GM21447 (cell line): ENCODE measurements around the gene TMTC4.
"Not testable (repeated sequence)": the region's sequence is repeated elsewhere in the genome, so short reads cannot be mapped to it uniquely, and the experiment has no call there.

Source experiments
- ATAC-seq: cut with Tn5 transposase; IDR thresholded peaks from one replicate; pipeline ENCODE4 v1.9.1; 2021; ENCODE audit not compliant: unreplicated experiment

TMTC4 gene

DNA sequence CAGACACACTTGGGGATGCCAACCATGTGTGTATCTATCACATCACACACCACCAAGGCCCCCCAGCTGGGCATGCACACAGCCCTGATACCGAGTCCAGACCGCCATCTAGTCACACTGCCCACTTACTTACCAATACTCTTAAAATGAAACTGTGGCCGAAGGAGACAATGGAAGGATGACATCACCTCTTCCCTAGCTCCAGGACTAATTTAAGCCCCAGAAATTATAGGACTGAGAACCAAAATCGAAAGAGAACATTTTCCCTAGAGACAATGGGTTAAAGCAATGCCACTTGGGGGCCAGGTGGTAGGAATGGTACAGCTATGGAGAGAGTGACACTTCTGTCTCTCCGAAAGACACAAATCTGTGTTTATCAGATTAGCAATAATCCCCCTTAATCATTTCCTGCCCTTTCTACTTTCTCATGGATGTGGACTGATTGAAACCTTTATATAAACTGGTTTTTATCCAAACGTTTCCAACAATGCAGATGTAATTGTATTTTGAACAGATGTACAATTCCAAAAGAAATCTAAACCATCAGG lies 85.3 kb downstream of the TMTC4 start:
- ATAC-seq: no peak

DNA sequence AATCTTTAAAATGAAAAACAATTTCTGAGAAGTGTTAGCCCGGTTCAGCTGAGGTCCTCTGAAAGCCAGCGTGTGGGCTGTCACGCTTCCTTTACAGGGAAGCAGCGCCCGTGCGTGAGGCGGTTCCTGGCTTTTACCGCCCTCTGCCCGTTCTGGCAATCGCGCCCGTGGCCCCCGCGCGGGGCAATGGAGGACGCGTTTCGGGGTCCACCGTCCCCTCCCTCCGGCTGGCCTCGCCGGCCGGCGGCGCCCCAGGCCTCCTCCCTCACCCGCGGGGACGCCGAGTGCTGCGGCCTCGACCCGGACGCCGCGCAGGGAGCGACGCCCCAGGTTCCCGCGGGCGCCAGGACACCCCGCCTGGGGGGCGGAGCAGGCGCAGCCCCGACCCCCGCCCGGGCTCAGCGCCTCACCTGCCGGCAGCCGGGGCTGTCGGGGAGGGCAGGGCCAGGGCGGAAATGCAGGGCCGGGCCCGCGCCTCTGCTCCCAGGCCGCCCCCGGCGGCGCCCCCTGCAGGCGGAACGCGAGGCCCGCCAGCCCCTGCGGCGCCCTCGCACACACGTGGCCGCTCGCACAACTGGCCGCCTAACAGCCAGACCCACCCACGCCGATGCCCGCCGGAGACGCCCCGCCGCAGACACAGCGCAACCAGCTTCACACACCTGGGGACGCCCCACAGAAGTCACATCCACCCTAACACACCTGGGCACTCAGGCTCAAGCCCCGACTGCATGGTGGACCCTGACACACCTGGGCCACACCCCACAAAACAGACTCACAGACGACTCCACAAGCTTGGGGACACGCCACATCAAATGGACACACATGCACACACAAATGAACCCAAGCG lies 86.0 kb downstream of the TMTC4 start, which contains the start of gene GGACT:
GGACT (minus strand) TSS at position 459 of the 847 bp plus-strand sequence. CDS start 56,198 bp downstream, outside the sequence.
- ATAC-seq: peak; percentile 94

DNA sequence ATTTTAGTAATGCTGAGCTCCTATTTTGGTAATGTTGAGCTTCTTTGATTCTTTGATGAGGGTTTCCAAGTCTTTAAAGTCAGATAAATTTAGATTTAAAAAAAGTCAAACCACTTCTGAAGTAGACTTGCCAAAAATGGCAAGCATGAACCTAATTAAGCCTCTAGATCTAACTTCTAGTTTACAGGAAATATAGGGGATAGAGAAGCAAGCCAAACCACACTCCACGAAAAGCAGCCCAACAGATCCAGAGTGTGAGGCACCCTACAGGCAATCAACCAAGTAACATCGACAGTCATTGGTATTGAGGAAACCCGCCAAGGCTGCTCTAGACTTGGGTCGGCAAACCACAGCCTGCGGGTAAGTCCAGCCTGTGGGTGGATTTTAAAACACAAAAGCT lies 89.7 kb downstream of the TMTC4 start:
- no peak for ATAC-seq

DNA sequence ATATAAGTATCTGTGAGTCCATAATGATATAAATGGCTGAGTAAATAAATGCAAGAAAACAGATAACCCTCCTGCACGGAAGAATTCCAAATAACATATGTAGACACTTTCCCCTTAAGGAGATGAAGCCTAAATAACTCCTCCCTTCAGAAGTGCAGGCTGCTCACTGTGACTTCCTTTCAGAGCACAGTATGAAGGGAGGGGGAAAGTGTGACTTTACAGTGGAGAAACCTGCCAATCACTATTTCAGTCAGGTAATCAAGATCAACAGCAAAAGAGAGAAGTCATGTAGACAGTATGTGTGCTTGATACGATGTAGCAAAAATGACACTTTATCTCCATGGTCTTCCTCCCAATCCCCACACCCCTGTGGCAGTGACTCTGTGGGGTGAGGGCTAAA lies 93.1 kb downstream of the TMTC4 start:
- no peak for ATAC-seq

DNA sequence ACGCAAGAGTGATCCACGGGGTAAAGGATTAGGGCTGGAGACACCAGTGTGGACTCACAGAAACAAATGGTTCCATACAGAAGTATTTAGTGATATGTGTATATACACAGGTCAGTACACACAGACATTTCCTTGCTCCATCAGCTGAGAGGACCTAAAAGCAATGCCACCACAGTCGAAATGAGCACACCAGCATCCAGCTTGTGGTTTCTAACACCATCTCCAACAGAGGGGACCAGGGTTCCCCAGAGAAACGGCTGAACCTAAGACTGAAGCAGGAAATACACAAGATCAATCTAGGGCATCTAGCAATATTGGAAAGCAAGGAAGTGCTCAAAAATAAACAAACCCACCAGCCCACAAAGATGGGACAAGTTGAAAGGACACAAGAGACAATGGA lies 93.6 kb downstream of the TMTC4 start:
- ATAC-seq: no peak

DNA sequence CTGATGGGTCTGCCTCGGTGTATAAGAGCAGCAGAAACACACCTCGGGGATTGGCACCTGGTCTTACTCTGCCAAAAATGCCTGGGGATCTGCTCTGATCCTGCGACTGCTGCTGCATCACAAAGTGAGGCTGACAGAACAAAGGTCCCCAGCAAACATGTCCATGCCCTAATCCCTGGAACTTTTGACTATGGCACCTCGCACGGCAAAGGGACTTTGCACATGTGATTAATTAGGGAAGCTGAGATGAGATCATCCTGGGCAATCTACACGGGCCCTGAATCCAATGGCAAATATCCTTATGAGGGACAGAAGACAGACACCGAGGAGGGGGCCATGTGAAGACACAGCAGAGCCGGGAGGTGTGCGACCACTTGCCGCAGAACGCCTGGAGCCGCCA lies 94.5 kb downstream of the TMTC4 start:
- ATAC-seq: no peak

DNA sequence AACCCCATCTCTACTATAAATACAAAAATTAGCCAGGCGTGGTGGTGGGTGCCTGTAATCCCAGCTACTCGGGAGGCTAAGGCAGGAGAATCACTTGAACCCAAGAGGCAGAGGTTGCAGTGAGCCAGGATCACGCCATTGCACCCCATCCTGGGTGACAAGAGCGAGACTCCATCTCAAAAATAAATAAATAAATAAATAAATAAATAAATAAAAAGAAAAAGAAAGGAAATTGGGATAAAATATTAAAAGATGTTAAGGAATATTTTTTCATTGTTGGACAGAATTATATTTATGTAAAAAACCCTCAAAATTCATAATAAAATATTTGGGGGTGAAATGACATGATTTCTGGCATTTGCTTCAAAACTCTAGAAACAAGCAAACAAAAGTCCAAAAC lies 97.4 kb downstream of the TMTC4 start:
- ATAC-seq: not testable (repeated sequence)

DNA sequence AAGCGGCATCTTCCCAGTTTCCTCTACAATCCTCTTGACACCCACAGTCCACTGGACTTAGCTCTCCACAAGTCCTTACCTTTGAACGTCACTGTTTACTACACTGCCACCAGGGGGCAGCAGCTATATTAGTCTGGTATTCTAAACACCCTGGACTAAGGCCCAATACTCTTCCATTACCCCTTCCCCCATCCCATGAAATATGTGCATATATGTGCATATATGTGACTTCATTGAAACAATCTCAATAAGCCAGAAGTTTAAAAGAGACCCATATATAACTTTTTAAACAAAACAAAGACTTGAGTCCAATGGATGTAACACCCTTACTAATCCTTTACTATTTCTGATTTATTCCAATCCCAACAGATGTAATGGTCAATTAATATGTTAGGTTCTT lies 101.5 kb downstream of the TMTC4 start:
- ATAC-seq: peak; percentile 99

DNA sequence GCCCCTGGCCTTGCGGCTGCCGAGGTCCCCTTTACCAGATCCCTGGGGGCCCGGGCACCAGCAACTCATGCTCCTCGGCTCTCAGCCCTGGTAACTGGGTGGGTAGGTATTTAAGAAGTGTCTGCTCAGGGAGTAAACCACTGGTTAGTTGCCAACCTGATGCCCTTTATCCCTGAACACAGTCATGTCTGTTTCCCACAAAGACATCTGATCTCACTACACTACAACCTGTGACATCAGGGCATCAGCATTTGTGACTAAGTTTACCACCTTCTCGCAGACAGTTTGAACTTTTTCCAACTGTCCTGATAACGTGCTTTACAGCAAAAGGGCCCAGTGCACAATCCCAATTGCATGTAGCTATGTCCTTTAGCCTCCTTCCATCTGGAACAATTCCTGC lies 108.1 kb downstream of the TMTC4 start:
- no peak for ATAC-seq

DNA sequence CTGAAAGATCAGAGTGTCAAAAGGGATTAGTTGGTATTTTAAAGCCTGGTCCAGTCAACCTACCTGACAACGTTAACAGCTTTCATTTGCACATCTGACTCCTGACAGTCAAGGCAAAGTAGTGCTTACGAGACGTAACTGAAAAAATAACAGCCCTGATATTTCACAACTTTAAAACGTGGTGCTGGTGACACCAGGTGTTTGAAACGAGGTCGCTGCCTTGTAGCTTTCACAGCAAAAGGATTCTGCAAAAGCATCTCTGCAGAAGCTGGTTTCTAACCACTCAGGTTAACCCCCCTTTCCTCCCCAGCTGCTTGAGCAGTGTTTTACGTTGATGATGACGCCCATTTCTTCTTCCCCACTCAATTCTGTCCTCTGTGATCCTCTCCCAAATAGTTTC lies 109.3 kb downstream of the TMTC4 start:
- ATAC-seq: no peak

DNA sequence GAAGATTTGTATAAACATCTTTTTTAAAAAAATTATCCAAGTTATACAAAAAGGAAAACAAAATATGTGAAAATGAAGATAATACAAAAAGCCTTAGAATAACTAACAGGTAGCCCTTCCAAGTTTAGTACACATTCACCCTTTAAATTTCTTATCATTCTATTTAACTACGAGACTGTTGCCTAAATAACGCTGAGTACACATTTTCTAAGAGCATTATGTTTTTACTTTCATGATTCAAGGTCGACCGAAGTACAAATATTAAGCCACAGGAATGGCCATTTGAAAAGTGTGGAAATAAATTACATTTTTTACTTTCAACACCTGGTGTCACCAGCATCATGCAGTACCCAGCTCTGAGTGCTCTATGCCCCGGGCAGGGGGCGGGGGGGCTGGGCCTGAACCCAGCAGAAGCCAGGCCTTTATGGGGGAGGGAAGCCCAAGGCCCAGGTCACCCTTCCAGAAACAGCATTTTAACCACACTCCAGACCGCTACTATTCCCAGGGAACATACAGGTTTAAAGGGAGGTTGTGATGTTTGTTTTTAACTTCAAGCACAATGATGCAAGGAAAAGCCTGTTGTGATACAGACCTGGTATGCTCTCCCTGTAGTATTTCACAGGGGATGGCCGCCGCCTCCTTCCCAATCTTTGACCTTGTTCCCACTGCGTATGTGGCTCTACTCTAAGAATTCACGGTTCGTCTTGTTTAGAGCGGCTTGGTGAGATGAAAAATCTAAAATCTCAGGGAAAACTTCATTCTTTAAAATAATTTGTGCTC lies 110.0 kb downstream of the TMTC4 start:
- ATAC-seq: no peak

DNA sequence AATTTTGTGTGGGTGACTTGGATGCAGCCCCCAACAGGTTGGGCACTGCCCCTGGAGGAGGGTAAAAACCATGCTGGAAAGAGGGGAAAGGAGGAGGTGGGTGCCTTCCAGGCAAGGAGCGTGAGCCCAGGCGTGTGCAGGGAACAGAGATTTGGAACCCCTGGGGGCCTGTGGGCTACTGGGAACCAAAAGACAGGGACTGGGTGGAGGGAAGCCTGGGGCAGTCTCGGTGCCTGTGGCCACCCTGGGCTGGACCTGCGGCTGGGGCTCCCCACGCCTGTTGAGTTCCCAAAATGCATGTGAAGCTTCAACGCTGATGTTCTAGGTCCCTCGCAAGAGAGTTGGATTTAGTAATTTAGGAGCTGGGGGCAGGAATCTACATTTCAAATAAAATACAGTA lies 110.8 kb downstream of the TMTC4 start:
- no peak for ATAC-seq

DNA sequence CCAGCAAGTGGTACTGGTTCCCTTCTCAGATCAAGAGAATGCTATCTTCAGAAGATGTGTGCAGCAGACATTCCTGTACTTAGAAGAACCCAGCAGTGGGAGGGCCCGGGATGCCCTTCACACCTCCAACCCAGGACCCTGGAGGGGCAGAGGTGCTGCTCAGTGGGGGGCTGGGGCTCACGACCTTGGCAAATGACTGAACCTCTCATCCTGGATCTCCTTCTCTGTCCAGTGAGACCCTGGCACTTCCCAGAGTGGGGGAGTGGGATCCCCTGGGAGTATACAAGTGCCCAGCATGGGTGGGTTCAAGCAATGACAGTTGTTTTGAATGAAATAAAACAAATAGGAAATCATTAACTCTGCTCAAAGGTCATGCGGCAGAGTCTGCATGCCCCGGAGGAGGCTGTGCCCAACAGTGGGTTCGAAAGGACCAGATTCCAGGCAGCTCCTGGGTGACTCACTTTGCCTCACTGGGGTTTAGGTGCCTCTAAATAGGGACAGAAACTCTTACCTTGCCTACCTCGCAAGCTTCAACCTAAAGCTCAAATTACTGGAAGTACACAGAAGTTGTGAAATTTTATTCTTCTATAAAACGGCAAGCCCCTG lies 112.9 kb downstream of the TMTC4 start:
- no peak for ATAC-seq

DNA sequence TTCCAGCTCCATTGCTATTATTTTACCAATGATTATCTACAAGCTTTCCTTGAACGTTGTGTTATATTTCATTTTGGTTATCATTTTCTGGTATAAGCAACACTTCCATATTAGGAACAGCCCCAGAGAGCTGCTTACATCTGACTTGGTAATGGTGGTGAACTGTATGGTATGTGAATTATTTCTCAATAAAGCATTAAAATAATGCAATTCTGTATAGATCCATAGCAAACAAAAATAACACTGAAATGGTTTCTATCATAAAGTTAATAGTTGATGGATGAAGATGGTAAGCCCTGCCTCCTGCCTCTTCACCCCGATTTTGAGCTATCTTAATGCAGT lies 113.5 kb downstream of the TMTC4 start:
- ATAC-seq: no peak

DNA sequence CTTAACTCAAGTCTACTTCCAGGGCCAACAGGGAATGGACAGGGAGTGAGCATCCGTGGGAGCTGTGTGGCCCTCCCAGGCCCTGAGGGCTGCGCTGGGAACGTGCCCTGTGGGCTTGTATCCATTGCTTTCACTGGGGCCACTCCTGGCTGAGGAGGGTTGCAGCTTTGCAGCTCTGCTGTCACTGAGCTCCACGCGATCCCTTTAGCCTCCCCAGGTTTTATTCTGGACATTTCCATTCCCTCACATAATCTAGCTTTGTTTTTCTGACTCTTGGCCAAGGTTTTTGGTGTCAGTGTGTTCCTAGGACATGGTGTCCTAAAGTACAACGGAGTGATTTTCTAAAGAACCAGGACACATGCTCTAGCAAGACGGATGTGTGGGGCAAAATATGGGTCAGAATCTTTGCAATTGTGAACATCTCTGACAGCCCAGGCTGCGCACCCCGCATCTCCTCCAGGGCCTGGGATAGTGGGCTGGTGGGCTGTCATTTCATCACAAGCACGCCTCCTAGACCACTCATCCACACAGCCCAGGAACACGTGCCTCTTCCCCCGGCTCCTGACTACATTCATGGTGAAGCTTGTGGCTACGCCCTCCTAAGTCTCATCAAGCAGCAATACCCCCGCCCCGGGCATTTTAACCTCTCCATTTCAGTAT lies 114.0 kb downstream of the TMTC4 start:
- ATAC-seq: no peak

DNA sequence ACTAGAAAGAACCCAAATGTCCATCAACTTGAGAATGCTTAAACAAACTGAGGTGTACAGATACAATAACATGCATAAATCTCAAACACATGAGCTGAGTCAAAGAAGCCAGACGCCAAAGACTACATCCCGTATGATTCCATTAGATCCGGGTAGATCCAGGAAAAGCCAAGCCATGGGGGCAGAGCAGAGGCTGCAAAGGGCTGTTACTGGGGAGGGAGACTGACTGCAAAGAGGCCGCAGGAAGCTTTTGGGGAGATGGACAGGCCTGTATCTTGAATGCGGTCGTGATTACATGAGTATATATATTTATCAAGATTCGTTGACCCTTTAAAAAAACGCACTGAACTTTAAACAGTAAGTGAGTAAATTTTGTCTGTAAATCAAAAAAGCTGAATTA lies 114.7 kb downstream of the TMTC4 start:
- ATAC-seq: no peak
